ENCODE measurements around the gene ATP8B2.

ATP8B2 gene

DNA sequence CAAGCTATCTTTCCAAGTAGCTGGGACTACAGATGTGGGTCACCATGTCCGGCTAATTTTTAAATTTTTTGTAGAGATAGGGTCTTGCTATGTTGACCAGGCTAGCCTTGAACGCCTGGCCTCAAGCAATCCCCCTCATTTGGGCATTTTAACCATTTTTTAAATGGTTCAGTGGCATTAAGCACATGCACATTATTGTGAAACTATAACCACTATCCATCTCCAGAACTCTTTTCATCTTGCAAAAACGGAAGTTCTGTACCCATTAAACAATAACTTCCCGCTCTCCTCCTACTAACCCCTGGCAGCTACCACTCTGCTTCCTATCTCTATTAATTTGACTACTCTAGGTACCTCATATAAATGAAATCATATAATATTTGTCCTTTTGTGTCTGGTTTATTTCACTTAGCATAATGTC lies 75.1 kb downstream of the ATP8B2 start:
- no peak for DNase-seq

Data from femur (tissue), 1 donor.